ENCODE data around the gene KLHL5. TPM values are rescaled to one million over a fixed set of nuclear protein-coding genes. Genes with fewer than 3 reads are reported as not detected.

Gene KLHL5
- total and polyA plus RNA-seq, 2 of the 4 experiments (the other 2 are of a cell fraction): 58.8 to 97.7 TPM

GRCh38 chr4:39024311-39024865 is 37.6 kb upstream of the KLHL5 start:
- ATAC-seq (ENCODE audit: low read depth): no peak

More at GRCh38 chr4:39024311-39024865, 37.6 kb upstream of the KLHL5 start:
- Histone ChIP-seq H4K5ac (ENCODE audit: low read depth, low read length) (no peak overlapping the region), H3K4ac (ENCODE audit: low read depth, low read length) (peak overlapping the region; percentile 34; the same call in 1 of the 2 replicates), H2BK5ac (ENCODE audit: low read depth, low read length, poor library complexity, severe bottlenecking) (peak overlapping the region; percentile 82), H3K4me2 (ENCODE audit: low read depth, low read length) (no peak overlapping the region), H4K8ac (ENCODE audit: low read depth in 2 of 2, low read length in 2 of 2) (no peak overlapping the region; a peak in 1 of 4 replicates), H3K9me1 (ENCODE audit: insufficient read depth, low read length) (no peaks in the 10 kb centered on the region), H2AK5ac (ENCODE audit: low read depth, low read length) (no peak overlapping the region), H3K27me3 (ENCODE audit: control insufficient read depth, insufficient read depth, low read length) (no peaks in the 10 kb centered on the region), H2BK20ac (ENCODE audit: low read depth, low read length) (no peak overlapping the region), H3K56ac (ENCODE audit: extremely low read depth, insufficient read depth, low read length) (no peak overlapping the region), H2BK120ac (ENCODE audit: low read depth, low read length) (peak overlapping the region; percentile 60), H3K36me3 (ENCODE audit: control insufficient read depth, insufficient read depth, low read length) (no peaks in the 10 kb centered on the region), H4K20me1 (ENCODE audit: insufficient read depth, low read length) (no peaks in the 10 kb centered on the region), H3K23ac (ENCODE audit: low read depth, low read length) (no peak overlapping the region), H2AFZ (replicated peaks; ENCODE audit: low read length, poor library complexity) (no peak overlapping the region), H2BK15ac (ENCODE audit: low read depth, low read length) (no peak overlapping the region; the same call in 2 of the 3 replicates), H3K4me1 (ENCODE audit: control insufficient read depth, insufficient read depth, low read length) (peaks cover 3% of the 10 kb centered on the region; the same call in 1 of the 2 replicates), H3K79me1 (ENCODE audit: low read depth in 1 of 2, low read length in 2 of 2) (0 out of 4 replicates have a peak, but pooled peaks cover 0 to 4% of the 10 kb centered on the region in 2 experiments), H4K91ac (ENCODE audit: insufficient read depth, low read depth, low read length) (no peak overlapping the region; the same call in 1 of the 2 replicates), H3K27ac (ENCODE audit: insufficient read depth, low read length) (no peak overlapping the region), H3K14ac (replicated peaks; ENCODE audit: low read depth, low read length) (no peak overlapping the region), H3K18ac (ENCODE audit: low read depth, low read length) (0 out of 2 replicates have a peak overlapping the region, but pooled peaks have one; percentile 52), H3K9me3 (ENCODE audit: control insufficient read depth, insufficient read depth, low read length) (no peaks in the 10 kb centered on the region), H2AK9ac (replicated peaks; ENCODE audit: low read depth, low read length, poor library complexity) (no peak overlapping the region), H3K4me3 (ENCODE audit: insufficient read depth, low read depth, low read length) (no peak overlapping the region), H3K9ac (ENCODE audit: low read depth, low read length) (no peak overlapping the region)
- dilution Hi-C loops (cut with HindIII; ENCODE audit: low sequenced_read_pairs, unreplicated experiment) (no loop called here), in situ Hi-C loops (cut with MboI; ENCODE audit: low sequenced_read_pairs) (no loop called here), intact Hi-C loops (cut with micrococcal nuclease) (no loop called here)
- DNase-seq: no peak
- POLR2A ChIA-PET (ENCODE audit: unreplicated experiment): no interaction called here
- no CpG with 5 or more reads among the region's 3 CpGs for WGBS, 2 experiments (ENCODE audit: extremely low coverage in 2 of 2, insufficient read length in 1 of 2)
- CTCF ChIA-PET: no interaction called here
- TF ChIP-seq RCOR1 (IDR thresholded peaks at IDR 0.05; ENCODE audit: insufficient replicate concordance, low read length) (no peak), RFX5 (IDR thresholded peaks at IDR 0.05; ENCODE audit: low read depth, low read length) (no peak), CTCF (conservative IDR thresholded peaks at IDR 0.05; ENCODE audit: low read depth, low read length) (no peak), CEBPB (IDR thresholded peaks at IDR 0.05; ENCODE audit: low read depth, low read length) (no peak), MAFK (IDR thresholded peaks at IDR 0.05; ENCODE audit: low read depth, low read length) (no peak), MXI1 (IDR thresholded peaks at IDR 0.05; ENCODE audit: borderline replicate concordance, low read depth, low read length) (no peak), POLR2A (IDR thresholded peaks at IDR 0.05; ENCODE audit: low read depth, low read length) (no peak)
- no TSS peak for BruUV-seq (replicated peaks)

Measured in IMR-90 (cell line).